Vagina (tissue), 2 donors: ENCODE data around the gene GNPTG. TPM values are rescaled to one million over a fixed set of nuclear protein-coding genes. Genes with fewer than 3 reads are reported as not detected.

Experiments used
- DNase-seq, 2 donors: peaks; one replicate each; pipeline ENCODE4 v3.0.0-alpha.2; 2017; ENCODE audit errors: extremely low spot score in 2 of 2
- H3K27ac ChIP-seq: fragments of 200-600 bp; sonication (generic); one replicate; pipeline ENCODE4 v1.5.1; 2019
- H3K27me3 ChIP-seq: fragments of 200-600 bp; sonication (generic); one replicate; pipeline ENCODE4 v1.5.1; 2019
- H3K36me3 ChIP-seq, 2 donors: fragments of 200-600 bp; sonication (generic); one replicate each; pipeline ENCODE4 v1.5.1; 2017 to 2019
- H3K4me1 ChIP-seq: fragments of 200-600 bp; sonication (generic); one replicate; pipeline ENCODE4 v1.5.1; 2019
- H3K4me3 ChIP-seq, 2 donors: fragments of 200-600 bp; sonication (generic); 1 replicate in 1 of 2; 2 replicates in 1 of 2; pipeline ENCODE4 v1.5.1; 2016 to 2019
- H3K9me3 ChIP-seq: fragments of 200-600 bp; sonication (generic); one replicate; pipeline ENCODE4 v1.5.1; 2019
- POLR2A ChIP-seq, 2 donors: fragments of 450-650 bp; IDR thresholded peaks; one replicate each; pipeline ENCODE4 v1.6.1; 2017; ENCODE audit warnings: antibody characterized with exemption in 2 of 2, mild to moderate bottlenecking in 2 of 2, moderate library complexity in 2 of 2
- POLR2AphosphoS5 ChIP-seq, 2 donors: sonication (generic); formaldehyde crosslinking; IDR thresholded peaks; one replicate each; pipeline ENCODE4 v1.9.0; 2017; ENCODE audit warnings: antibody characterized with exemption in 2 of 2, mild to moderate bottlenecking in 2 of 2, low read depth in 1 of 2; ENCODE audit not compliant: insufficient read depth in 1 of 2
- intact Hi-C: fragments of 100-400 bp; cut with DNase I; formaldehyde crosslinking; loops from one replicate; pipeline ENCODE4 v1.15.1; 2023
- total RNA-seq: library from RNA; depleted of rRNA; stranded (reverse); fragments of >200 nt; gene quantifications from one replicate; pipeline ENCODE4 v1.2.3, GENCODE V29; 2016
- TF ChIP-seq, protein P1 (sequence below), 3 experiments: fragments of 450-650 bp in 2 of 3; fragments of 200-600 bp in 1 of 3; sonication (generic) in 1 of 3; IDR thresholded peaks; one replicate each; pipeline ENCODE4 v1.5.1; 2017 to 2019; ENCODE audit warnings: antibody characterized with exemption in 3 of 3, mild to moderate bottlenecking in 2 of 3, moderate library complexity in 2 of 3

GNPTG gene
- total RNA-seq, 1 donor from 2014 or later, result 63.3 TPM

DNA sequence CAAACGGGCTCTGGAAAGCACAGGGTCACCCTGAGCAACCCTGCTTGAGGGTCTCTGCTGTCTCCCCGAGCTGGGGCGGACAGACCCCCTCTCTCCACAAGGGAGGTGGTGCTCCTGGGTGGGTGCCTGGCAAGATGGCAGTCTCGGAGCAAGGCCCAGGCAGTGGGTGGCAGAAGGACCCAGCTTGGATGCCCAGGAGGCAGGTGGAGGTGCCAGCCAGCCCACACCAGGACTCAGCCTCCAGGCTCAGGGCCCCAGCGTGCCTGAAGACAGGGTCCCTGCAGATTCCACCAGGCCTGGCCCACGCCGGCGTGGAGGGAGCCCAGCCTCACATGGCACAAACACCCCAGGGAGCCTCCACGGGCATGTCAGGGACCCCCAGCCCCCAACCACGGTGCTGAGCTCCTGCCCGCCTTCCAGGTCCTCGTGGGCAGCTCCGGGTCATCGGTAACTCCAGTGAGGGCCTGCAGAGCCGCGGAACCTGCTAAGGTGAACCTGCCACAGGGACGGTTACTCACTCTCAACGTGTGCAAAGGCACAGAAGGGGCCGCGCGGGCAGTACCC lies 42.0 kb downstream of the GNPTG start:
- no peak overlapping the region for H3K27ac ChIP-seq
- intact Hi-C loops, result no loop called here
- no peak overlapping the region for H3K4me3 ChIP-seq
- H3K4me1 ChIP-seq, result no peaks in the 10 kb centered on the region
- TF ChIP-seq, protein P1, sequence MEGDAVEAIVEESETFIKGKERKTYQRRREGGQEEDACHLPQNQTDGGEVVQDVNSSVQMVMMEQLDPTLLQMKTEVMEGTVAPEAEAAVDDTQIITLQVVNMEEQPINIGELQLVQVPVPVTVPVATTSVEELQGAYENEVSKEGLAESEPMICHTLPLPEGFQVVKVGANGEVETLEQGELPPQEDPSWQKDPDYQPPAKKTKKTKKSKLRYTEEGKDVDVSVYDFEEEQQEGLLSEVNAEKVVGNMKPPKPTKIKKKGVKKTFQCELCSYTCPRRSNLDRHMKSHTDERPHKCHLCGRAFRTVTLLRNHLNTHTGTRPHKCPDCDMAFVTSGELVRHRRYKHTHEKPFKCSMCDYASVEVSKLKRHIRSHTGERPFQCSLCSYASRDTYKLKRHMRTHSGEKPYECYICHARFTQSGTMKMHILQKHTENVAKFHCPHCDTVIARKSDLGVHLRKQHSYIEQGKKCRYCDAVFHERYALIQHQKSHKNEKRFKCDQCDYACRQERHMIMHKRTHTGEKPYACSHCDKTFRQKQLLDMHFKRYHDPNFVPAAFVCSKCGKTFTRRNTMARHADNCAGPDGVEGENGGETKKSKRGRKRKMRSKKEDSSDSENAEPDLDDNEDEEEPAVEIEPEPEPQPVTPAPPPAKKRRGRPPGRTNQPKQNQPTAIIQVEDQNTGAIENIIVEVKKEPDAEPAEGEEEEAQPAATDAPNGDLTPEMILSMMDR (IDR thresholded peaks at IDR 0.05), result no peak
- TF ChIP-seq POLR2A (IDR thresholded peaks at IDR 0.05), result no peak
- no peak for TF ChIP-seq POLR2AphosphoS5 (IDR thresholded peaks at IDR 0.05; ENCODE audit: insufficient read depth in 1 of 2, low read depth in 1 of 2)
- H3K9me3 ChIP-seq, result no peaks in the 10 kb centered on the region
- no peaks in the 10 kb centered on the region for H3K27me3 ChIP-seq
- DNase-seq, result no peak
- H3K36me3 ChIP-seq, result peaks cover 0 to 84% of the 10 kb centered on the region in 2 donors

- intact Hi-C loops, result no loop called here
Observed at GRCh38 chr16:1394367-1394951, 42.7 kb downstream of the GNPTG start.

DNA sequence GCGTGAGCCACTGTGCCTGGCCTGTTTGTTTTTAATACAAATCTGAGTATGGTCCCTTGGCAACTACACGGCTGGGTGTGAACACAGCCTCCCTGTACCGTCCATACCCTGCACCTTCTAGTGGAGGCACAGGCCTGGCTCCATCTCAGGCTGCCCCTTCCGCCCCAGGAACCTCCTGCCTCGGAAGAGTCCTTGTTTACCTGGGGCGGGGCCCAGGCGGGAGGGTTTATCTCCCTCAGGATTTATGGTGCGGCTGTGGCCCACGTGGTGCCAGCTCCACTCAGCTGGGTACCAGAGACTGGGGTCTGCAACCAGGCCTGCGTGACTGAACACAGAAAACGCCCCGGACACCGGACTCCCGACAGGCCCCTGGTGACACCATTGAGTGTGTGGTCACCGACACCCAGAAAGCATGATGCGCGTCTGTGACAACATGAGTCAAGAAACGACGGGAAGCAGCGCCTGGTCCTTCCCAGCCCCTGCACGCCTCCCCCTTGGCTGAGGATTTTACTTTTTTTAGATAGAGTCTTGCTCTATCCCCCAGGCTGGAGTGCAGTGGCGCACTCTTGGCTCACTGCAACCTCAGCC lies 43.8 kb downstream of the GNPTG start:
- DNase-seq, result no peak
- TF ChIP-seq POLR2AphosphoS5 (IDR thresholded peaks at IDR 0.05; ENCODE audit: insufficient read depth in 1 of 2, low read depth in 1 of 2), result no peak
- TF ChIP-seq, protein P1 (IDR thresholded peaks at IDR 0.05), result no peak
- no peak for TF ChIP-seq POLR2A (IDR thresholded peaks at IDR 0.05)
- Histone ChIP-seq H3K9me3 (no peaks in the 10 kb centered on the region), H3K27ac (no peak overlapping the region), H3K4me1 (no peaks in the 10 kb centered on the region), H3K36me3 (peaks cover 0 to 83% of the 10 kb centered on the region in 2 donors), H3K4me3 (no peak overlapping the region), H3K27me3 (no peaks in the 10 kb centered on the region)
- intact Hi-C loops, result no loop called here

More at GRCh38 chr16:1394367-1394951, 42.7 kb downstream of the GNPTG start:
- no peak overlapping the region for H3K27ac ChIP-seq
- no peaks in the 10 kb centered on the region for H3K27me3 ChIP-seq
- H3K36me3 ChIP-seq, result peaks cover 0 to 90% of the 10 kb centered on the region in 2 donors
- H3K4me1 ChIP-seq, result no peaks in the 10 kb centered on the region
- TF ChIP-seq POLR2A (IDR thresholded peaks at IDR 0.05) (no peak), POLR2AphosphoS5 (IDR thresholded peaks at IDR 0.05; ENCODE audit: insufficient read depth in 1 of 2, low read depth in 1 of 2) (no peak)
- TF ChIP-seq, protein P1 (IDR thresholded peaks at IDR 0.05), result no peak
- no peak for DNase-seq
- no peaks in the 10 kb centered on the region for H3K9me3 ChIP-seq
- H3K4me3 ChIP-seq, result no peak overlapping the region

- Histone ChIP-seq H3K27me3 (no peaks in the 10 kb centered on the region), H3K9me3 (no peaks in the 10 kb centered on the region), H3K36me3 (peaks cover 0 to 83% of the 10 kb centered on the region in 2 donors), H3K27ac (no peak overlapping the region), H3K4me1 (no peaks in the 10 kb centered on the region), H3K4me3 (no peak overlapping the region)
- intact Hi-C loops, result no loop called here
- no peak for DNase-seq
- TF ChIP-seq POLR2AphosphoS5 (IDR thresholded peaks at IDR 0.05; ENCODE audit: insufficient read depth in 1 of 2, low read depth in 1 of 2) (no peak), POLR2A (IDR thresholded peaks at IDR 0.05) (no peak)
- TF ChIP-seq, protein P1 (IDR thresholded peaks at IDR 0.05), result no peak
Observed at GRCh38 chr16:1397779-1398178, 46.0 kb downstream of the GNPTG start.

GRCh38 chr16:1398351-1398750 lies 46.6 kb downstream of the GNPTG start:
- H3K4me3 ChIP-seq, result no peak overlapping the region
- H3K27ac ChIP-seq, result no peak overlapping the region
- no peaks in the 10 kb centered on the region for H3K4me1 ChIP-seq
- H3K27me3 ChIP-seq, result no peaks in the 10 kb centered on the region
- peaks cover 0 to 83% of the 10 kb centered on the region in 2 donors for H3K36me3 ChIP-seq
- no peaks in the 10 kb centered on the region for H3K9me3 ChIP-seq
- intact Hi-C loops, result no loop called here
- TF ChIP-seq POLR2A (IDR thresholded peaks at IDR 0.05), result no peak
- TF ChIP-seq POLR2AphosphoS5 (IDR thresholded peaks at IDR 0.05; ENCODE audit: insufficient read depth in 1 of 2, low read depth in 1 of 2), result no peak
- TF ChIP-seq, protein P1 (IDR thresholded peaks at IDR 0.05), result no peak
- no peak for DNase-seq
